Right lobe of liver (tissue), 6 donors: ENCODE data around the gene ANKRD44. TPM values are rescaled to one million over a fixed set of nuclear protein-coding genes. Genes with fewer than 3 reads are reported as not detected.

Experiments
- ATAC-seq, 4 donors: fragments of 200-7000 bp; cut with Tn5 transposase; one replicate each; pipeline ENCODE4 v1.9.1; 2020; ENCODE audit warnings: mild to moderate bottlenecking in 4 of 4, moderate library complexity in 4 of 4
- DNase-seq, 3 donors: peaks; one replicate each; pipeline ENCODE4 v3.0.0-alpha.2; 2020
- H3K27ac ChIP-seq, 3 donors: fragments of 200-600 bp; one replicate each; pipeline ENCODE4 v1.8.0; 2022
- H3K27me3 ChIP-seq, 2 donors: fragments of 200-600 bp; one replicate each; pipeline ENCODE4 v1.8.0; 2022
- H3K36me3 ChIP-seq, 4 donors: fragments of 200-600 bp; sonication (generic) in 1 of 4; one replicate each; pipeline versions ENCODE4 v1.5.1 to v1.8.0; 2017 to 2022; ENCODE audit warnings: control low read depth in 1 of 4
- H3K4me1 ChIP-seq, 4 donors: fragments of 200-600 bp; sonication (generic) in 1 of 4; one replicate each; pipeline versions ENCODE4 v1.5.1 to v1.8.0; 2017 to 2022; ENCODE audit warnings: control low read depth in 1 of 4
- H3K4me3 ChIP-seq, 3 donors: fragments of 200-600 bp; one replicate each; pipeline ENCODE4 v1.8.0; 2022
- H3K9me3 ChIP-seq, 4 donors: fragments of 200-600 bp; sonication (generic) in 1 of 4; one replicate each; pipeline versions ENCODE4 v1.5.1 to v1.8.0; 2017 to 2022; ENCODE audit warnings: control low read depth in 1 of 4
- CTCF ChIP-seq, 4 donors: fragments of 200-600 bp in 3 of 4; fragments of 450-650 bp in 1 of 4; IDR thresholded peaks; one replicate each; pipeline versions ENCODE4 v1.5.1 to v1.8.0; 2016 to 2022; ENCODE audit warnings: antibody characterized with exemption in 4 of 4, mild to moderate bottlenecking in 2 of 4
- POLR2A ChIP-seq: fragments of 450-650 bp; IDR thresholded peaks from one replicate; pipeline ENCODE4 v1.6.1; 2017; ENCODE audit warnings: antibody characterized with exemption, mild to moderate bottlenecking
- WGBS: methylation state at CpG from one replicate; pipeline ENCODE4 v1.1.6; 2018; ENCODE audit warnings: low coverage, low lambda C conversion rate; ENCODE audit not compliant: insufficient coverage; ENCODE audit errors: missing lambda C conversion rate; 5-methylcytosine and 5-hydroxymethylcytosine counted together
- intact Hi-C, 2 donors: fragments of 100-400 bp; cut with DNase I; formaldehyde crosslinking; loops; one replicate each; pipeline versions ENCODE4 v1.11.2 to v1.14.1; 2022
- total RNA-seq, 6 experiments: library from RNA; depleted of rRNA in 2 of 6; stranded (reverse); fragments of >200 nt in 2 of 6; fragmentation: NEBNext Ultra II Directional in 3 of 6; extraction: Animal tissue kit (Norgen Biotek cat#: 25700) in 3 of 6; gene quantifications; one replicate each; pipeline versions ENCODE4 v1.1.0 to v1.2.4, GENCODE V29; 2016 to 2023
- donor health status: DM: no; HTN: yes; CAD: no.
- donor health status: DM: no; HTN: no; CAD: no.
- donor health status: DM: no; HTN: no; CAD: no.
- donor health status: DM: no; HTN: yes; CAD: no.
- donor health status: DM: no; HTN: yes; CAD: no.

Gene ANKRD44
- total RNA-seq, 6 experiments from 2014 or later, result 7.9 to 19.5 (median 13.3) TPM

DNA sequence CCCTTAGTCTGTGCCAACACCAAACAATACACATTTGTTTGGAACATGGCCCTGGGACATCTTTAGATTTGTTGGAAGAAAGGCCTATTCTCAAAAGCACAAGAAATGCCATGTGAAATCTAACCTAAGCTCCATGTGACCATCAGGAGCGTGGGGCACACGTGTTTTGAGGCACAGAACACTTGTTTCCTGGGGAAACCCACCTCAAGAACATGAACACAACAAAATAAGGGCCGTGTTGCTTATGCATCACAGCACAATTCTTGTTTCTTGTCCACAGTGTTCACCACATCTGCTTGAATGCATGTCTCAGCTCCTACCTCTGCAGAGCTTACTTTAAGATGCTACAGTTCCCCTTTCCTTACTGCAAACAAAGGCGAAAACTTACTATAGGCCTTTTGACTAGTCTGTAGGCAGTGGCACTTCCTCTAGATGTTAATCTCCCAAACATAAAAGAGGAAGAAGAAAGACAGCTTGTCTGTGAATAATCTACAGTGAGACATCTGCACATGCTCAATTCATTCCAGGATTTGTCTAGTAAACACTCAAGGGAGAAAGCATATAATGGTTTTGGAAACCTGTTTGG is 165.0 kb downstream of the ANKRD44 start:
- Histone ChIP-seq H3K9me3 (no peaks in the 10 kb centered on the region), H3K4me3 (no peak overlapping the region), H3K4me1 (no peaks in the 10 kb centered on the region), H3K27me3 (no peaks in the 10 kb centered on the region), H3K36me3 (no peaks in the 10 kb centered on the region), H3K27ac (no peak overlapping the region)
- intact Hi-C loops, result no loop called here
- TF ChIP-seq CTCF (IDR thresholded peaks at IDR 0.05), result no peak
- TF ChIP-seq POLR2A, result no peak
- no peak for DNase-seq
- 50% methylated on average over 1 of the region's 4 CpGs for WGBS
- ATAC-seq, result peak; percentile 32 to 73 (median 56)

- intact Hi-C loops, result no loop called here
- Histone ChIP-seq H3K4me1 (no peaks in the 10 kb centered on the region), H3K27ac (no peak overlapping the region), H3K36me3 (no peaks in the 10 kb centered on the region), H3K4me3 (no peak overlapping the region), H3K27me3 (no peaks in the 10 kb centered on the region), H3K9me3 (no peaks in the 10 kb centered on the region)
- TF ChIP-seq POLR2A (no peak), CTCF (IDR thresholded peaks at IDR 0.05) (no peak)
- DNase-seq (no peak), ATAC-seq (no peak)
- 44% methylated on average over 1 of the region's 1 CpG for WGBS
Observed at GRCh38 chr2:197144183-197144582, 166.4 kb downstream of the ANKRD44 start.

DNA sequence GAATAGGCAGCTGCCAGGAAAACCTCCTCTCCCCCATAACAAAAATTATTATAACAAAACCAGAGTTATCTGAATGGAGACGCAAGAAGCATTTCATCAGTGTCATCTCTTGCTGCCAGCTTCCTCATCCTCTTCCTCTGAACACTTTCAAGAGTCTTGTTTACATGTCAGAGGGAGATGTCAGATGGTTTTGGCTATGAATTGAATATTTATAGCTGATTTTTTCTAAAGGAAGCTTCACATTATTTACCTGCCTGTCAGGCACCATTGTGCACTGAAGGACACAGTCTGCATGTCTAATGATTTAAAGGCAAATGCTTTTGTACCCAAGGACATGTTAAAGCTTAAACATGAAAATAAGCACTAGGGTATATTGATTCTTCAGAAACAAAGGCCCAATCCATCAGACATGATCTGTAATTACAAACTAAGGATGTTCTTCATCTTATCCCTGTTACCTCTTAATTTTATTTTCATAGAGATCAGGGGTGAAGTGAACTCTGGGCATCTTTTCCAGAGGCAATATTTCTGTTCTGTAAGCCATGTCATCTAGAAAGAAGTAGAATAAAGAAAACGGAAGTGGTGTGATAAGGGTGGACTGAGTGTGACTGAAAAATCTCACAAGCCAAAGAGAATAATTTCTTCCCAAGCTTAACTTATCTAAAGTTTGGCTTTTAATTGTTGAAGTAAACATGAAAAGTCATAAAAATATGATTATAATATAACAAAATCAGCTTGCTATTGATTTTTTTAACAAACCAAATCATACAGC is 168.7 kb downstream of the ANKRD44 start:
- ATAC-seq, result peak in 3 of 4 donors; percentile 38 to 53 (median 44)
- Histone ChIP-seq H3K27me3 (no peaks in the 10 kb centered on the region), H3K27ac (peak overlapping the region in 1 of 3 donors; percentile 7), H3K4me3 (no peak overlapping the region), H3K4me1 (peaks cover 0 to 10% (median 0%) of the 10 kb centered on the region in 4 donors), H3K9me3 (no peaks in the 10 kb centered on the region), H3K36me3 (no peaks in the 10 kb centered on the region)
- WGBS, result 57% methylated on average over 2 of the region's 2 CpGs
- intact Hi-C loops, result no loop called here
- TF ChIP-seq CTCF (IDR thresholded peaks at IDR 0.05) (no peak), POLR2A (no peak)
- DNase-seq, result no peak

GRCh38 chr2:197140045-197140444 is 170.5 kb downstream of the ANKRD44 start:
- DNase-seq (no peak), ATAC-seq (no peak)
- Histone ChIP-seq H3K4me3 (no peak overlapping the region), H3K27ac (no peak overlapping the region), H3K27me3 (no peaks in the 10 kb centered on the region), H3K4me1 (peaks cover 0 to 10% (median 0%) of the 10 kb centered on the region in 4 donors), H3K36me3 (no peaks in the 10 kb centered on the region), H3K9me3 (no peaks in the 10 kb centered on the region)
- 78% methylated on average over 1 of the region's 1 CpG for WGBS
- intact Hi-C loops, result no loop called here
- TF ChIP-seq POLR2A, result no peak
- no peak for TF ChIP-seq CTCF (IDR thresholded peaks at IDR 0.05)
